Measurements from ENCODE around the gene NGLY1. TPM values are rescaled to one million over a fixed set of nuclear protein-coding genes. Genes with fewer than 3 reads are reported as not detected.

Gene NGLY1
- total RNA-seq, 1 experiment from 2014 or later: 14.6 TPM

Other genes with a start within 250 kb of the NGLY1 start
- gene TOP2B, start 118.5 kb downstream of the NGLY1 start, total RNA-seq (2021; ENCODE audit: unreplicated experiment): 63.1 TPM
- gene OXSM, start 6.6 kb upstream of the NGLY1 start, total RNA-seq (2021; ENCODE audit: unreplicated experiment): 0.28 TPM

Data from Panc1 (cell line).